NK-92 (cell line): ENCODE results near the gene MCF2L2.
"Not testable (repeated sequence)": the region's sequence is repeated elsewhere in the genome, so short reads cannot be mapped to it uniquely, and the experiment has no call there.

Source experiments
- DNase-seq: peaks from one replicate; lab custom pipeline; 2025; ENCODE audit not compliant: unreplicated experiment; lab: John Stamatoyannopoulos, UW

MCF2L2 gene

DNA sequence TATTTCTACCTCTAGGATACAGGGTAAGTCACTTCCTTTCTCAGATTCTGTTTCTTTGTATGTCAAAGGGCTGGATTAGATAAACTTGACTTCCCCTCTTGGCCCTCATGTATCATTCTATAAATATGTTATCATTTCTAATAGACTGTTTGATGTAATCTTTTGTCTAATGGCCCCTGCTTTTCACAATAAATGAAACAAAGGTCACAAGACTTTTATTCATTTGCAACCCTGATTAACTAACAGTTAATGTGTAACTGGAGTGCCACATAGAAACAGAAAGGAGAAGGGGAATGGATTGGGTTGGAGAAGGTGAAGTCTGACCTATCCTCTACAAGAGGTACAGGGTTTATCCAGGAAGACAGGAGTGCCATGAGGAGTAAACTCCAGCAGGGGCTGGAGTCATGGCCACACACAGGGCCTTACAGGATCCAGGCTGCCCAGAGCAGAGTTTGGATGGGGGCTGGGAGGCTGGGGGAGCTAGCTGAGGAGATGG is 183.4 kb downstream of the MCF2L2 start:
- DNase-seq = no peak

- no peak for DNase-seq
Observed at GRCh38 chr3:183244219-183244618, 184.2 kb downstream of the MCF2L2 start.

DNA sequence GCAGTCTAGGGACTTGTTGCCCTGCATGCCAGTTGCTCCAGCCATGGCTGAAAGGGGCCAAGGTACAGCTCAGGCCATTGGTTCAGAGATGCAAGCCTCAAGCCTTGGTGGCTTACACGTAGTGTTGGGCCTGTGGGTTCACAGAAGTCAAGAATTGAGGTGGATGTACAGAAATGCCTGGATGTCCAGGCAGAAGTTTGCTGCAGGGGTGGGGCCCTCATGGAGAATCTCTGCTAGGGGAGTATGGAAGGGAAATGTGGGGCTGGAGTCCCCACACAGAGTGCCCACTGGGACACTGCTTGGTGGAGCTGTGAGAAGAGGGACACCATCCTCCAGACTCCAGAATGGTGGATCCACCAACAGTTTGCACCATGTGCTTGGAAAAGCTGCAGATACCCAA is 186.0 kb downstream of the MCF2L2 start:
- DNase-seq = no peak

GRCh38 chr3:183239046-183239445 is 189.4 kb downstream of the MCF2L2 start:
- no peak for DNase-seq

- DNase-seq = no peak
Observed at GRCh38 chr3:183233966-183234365, 194.5 kb downstream of the MCF2L2 start.

- no peak for DNase-seq
Observed at GRCh38 chr3:183230826-183231225, 197.6 kb downstream of the MCF2L2 start.

DNA sequence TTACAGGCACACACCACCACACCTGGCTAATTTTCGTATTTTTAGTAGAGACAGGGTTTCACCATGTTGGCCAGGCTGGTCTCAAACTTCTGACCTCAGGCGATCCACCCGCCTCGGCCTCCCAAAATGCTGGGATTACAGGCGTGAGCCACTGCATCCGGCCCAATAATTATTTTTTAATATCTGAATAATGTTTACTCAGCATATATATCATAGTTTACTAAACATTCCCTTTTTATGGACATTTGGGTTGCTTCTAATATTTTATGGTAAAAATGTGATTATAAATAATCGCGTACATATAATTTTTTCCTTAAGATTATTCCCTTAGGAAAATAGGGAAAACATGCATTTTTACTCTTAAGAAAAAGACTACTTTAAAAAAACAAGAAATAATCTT is 198.2 kb downstream of the MCF2L2 start:
- not testable (repeated sequence) for DNase-seq

- DNase-seq = no peak
Observed at GRCh38 chr3:183229178-183229577, 199.2 kb downstream of the MCF2L2 start.

GRCh38 chr3:183227586-183227985 is 200.8 kb downstream of the MCF2L2 start:
- no peak for DNase-seq

GRCh38 chr3:183226333-183226890 is 202.0 kb downstream of the MCF2L2 start:
- no peak for DNase-seq

DNA sequence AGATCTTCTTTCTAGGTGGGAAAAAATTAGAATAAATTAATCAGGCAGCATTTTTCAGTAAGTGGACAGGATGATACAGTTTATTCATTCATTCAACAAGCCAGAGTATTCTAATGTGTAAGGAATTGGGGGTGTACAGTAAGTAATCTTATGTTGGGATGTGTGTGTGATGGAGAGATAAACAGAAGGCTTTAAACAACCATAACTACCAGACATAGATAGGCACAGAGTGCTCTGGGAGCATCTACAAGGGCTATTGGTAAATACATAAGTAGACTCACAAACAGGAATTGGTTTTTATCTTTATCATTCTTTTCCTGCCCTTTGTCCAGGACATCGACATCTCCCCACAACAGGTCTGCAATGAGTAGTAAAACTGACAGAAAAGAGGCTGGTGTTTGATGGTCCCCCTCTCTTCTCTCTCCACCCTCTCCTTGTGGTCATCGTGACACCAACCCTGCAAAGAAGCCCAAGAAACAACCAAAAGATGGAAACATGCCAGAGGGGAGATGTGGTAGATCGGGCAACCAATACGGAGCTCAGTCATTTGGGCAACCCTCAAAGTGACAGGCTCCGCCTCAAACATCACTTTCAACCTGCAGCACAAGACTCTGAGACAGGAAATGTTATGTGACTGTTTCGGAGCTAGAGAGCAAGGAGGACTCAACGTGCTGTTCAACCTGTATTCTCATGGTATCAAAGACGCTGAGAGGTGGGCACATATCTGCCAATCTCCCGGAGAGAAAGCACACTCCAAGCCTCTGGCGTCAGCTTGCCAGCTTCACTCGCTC is 204.0 kb downstream of the MCF2L2 start:
- DNase-seq = no peak

- DNase-seq = no peak
Observed at GRCh38 chr3:183222631-183223235, 205.7 kb downstream of the MCF2L2 start.

- no peak for DNase-seq
Observed at GRCh38 chr3:183220828-183221227, 207.6 kb downstream of the MCF2L2 start.

DNA sequence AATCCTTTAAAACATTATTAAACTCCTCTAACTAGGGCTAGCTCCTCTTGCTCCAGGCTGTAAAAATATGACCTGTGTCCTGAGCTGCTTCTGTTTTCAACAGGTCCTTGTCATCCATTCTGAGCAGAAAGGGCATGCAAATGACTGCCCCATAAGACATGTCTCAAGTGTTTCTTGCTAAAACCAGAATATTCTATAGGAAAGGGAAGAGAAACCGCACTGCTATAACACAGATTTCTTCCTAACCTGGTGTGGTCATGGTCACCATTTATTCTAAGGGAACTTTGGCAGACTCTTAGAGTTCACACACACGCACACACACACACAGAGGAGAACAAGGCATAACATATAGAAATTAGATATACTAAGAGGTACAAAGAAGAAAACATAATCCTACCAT is 209.6 kb downstream of the MCF2L2 start:
- no peak for DNase-seq

DNA sequence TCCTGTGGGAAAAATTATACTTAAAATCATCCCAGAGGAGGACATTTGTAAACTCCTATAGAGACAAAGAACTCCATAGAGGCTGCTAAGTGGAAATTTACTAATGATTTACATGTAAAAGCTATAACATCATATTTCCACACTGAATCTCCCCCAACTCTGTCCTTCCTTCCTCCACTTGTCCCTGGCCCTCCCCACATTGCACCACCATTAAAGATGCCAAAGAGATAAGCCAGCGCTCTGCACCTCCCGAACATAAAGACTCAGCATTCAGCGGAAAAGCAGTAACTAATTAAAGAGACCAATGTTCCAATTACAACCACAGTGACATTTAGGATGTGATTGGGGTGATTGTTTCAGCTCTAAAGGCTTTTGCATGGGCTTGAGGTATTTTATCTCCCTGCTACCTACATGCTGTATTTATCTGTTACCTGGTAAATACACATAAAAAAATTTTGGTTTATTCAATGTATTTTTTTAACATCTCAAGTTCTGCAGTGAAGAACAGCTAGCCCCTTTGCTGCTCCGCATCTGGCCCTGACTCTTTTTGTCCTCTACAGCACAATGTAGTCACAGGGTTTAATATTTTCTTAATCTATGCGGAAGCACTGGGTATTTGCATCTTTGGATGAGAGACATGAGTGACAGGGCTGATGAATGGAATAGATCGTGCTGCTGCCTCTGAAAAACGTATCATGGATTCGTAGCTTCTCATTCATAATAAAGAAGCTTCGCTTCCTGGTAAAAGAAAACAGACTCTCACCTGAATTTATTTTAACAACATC is 210.7 kb downstream of the MCF2L2 start:
- no peak for DNase-seq

DNA sequence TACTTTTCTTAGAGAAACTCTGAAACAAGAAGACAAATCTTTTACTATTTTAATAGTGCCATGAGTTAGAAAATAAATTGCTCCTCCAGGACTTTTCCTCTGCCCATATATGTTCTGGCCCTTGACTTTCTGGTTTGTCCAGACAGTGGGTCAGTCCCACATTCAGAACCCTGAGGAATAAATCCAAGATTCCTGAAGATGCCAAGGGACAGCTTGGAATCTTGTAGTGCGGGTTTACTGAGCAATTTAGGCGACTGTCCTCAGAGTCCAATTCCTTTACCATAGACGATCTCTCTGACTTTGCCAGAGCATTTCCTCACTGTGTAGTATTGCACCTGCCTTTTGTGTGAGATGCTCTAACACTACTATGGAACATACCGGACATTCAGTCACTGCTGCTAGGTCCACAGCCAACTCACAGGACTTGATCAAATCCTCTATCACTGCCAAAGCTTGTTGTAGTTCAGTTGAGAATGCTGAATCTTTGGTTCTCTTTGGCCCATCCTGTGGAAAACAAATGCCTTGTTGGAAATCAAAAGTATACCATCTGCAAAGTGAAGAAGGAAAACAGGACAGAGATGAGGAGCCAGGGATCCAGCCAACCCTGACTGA is 212.7 kb downstream of the MCF2L2 start:
- no peak for DNase-seq

- no peak for DNase-seq
Observed at GRCh38 chr3:183214277-183214612, 214.2 kb downstream of the MCF2L2 start.

GRCh38 chr3:183213415-183214276 is 214.8 kb downstream of the MCF2L2 start:
- DNase-seq = no peak

GRCh38 chr3:183212565-183212964 is 215.9 kb downstream of the MCF2L2 start:
- no peak for DNase-seq

DNA sequence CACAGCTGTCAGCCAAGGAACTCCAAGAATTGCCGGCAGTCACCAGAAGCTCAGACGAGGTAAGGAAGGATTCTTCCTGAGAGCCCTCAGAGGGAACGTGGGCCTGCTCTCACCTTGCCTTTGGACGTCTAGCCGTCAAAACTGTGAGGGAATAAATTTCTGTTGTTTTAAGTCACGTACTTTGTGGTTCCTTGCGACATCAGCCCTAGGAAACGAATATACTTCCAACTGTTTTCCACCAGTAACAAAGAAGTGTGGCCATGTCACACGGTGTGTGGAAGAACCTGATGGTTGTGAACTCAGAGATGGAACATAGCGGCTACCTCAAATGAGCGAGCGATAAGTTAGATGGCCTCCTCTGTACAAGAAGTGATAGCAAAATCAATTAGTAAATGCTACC is 216.3 kb downstream of the MCF2L2 start:
- no peak for DNase-seq
